GM21825 (cell line): Measurements from ENCODE around the gene CCDC51.
"Not testable (repeated sequence)": the region's sequence is repeated elsewhere in the genome, so short reads cannot be mapped to it uniquely, and the experiment has no call there.

Experiments
- ATAC-seq: cut with Tn5 transposase; IDR thresholded peaks from one replicate; pipeline ENCODE4 v1.9.1; 2021; ENCODE audit warnings: mild to moderate bottlenecking, moderate library complexity; ENCODE audit not compliant: unreplicated experiment

CCDC51 gene, protein sequence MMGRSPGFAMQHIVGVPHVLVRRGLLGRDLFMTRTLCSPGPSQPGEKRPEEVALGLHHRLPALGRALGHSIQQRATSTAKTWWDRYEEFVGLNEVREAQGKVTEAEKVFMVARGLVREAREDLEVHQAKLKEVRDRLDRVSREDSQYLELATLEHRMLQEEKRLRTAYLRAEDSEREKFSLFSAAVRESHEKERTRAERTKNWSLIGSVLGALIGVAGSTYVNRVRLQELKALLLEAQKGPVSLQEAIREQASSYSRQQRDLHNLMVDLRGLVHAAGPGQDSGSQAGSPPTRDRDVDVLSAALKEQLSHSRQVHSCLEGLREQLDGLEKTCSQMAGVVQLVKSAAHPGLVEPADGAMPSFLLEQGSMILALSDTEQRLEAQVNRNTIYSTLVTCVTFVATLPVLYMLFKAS

DNA sequence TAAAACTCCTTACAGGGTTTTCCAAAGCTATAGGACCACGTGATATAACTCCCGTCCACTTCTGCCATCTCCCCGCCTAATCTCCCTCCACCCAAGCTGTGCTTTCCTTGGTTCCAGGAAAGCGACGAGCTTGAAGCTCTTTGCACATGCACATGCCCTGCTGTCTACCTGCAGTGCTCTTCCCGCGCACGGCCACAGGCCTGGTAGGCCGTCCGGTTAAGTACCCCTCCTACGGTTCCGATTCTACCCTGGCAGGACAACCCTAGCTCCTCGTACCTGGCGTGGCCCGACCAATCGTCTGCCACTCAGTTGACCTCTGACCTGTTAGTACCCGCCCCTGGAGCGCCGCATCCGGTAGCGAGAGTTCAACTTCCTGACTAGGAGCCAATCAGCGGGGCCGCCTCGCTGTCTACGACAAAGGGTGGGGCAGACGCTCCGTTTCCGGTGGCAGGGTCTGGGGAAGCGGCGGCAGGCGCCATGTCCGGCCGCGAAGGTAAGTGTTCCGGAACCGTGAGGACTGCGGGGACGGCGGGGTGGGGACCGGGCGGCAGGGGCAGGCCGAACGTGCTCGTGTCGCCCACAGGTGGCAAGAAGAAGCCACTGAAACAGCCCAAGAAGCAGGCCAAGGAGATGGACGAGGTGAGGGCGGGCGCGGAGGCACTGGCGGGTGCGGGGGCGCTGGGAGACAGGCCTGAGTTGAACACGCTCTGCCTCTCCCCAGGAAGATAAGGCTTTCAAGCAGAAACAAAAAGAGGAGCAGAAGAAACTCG is at the start of gene CCDC51, which contains the start of gene TMA7:
CCDC51 (minus strand) TSS at position 300 of the 770 bp plus-strand sequence. CDS start 4,991 bp downstream, outside the sequence.
TMA7 (plus strand) TSS at position 438 of the 770 bp plus-strand sequence; CDS start at position 478, 40 bp downstream.
- ATAC-seq, result peak; percentile 95

DNA sequence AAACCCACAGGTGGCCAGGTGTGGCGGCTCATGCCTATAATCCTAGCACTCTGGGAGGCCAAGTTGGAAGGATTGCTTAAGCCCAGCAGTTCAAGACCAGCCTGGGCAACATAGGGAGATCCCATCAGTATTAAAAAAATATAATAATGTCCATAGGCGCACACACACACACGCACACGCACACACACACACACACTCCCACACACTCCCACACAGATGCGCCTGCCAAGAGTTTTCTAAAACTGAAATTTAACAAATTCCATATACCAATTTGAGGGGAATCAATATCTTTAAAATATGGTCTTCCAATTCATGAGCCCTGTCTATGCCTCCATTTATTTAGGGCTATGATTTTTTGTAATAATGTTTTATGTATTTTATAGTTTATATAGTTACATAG is 47.0 kb upstream of the CCDC51 start:
- ATAC-seq, result no peak

DNA sequence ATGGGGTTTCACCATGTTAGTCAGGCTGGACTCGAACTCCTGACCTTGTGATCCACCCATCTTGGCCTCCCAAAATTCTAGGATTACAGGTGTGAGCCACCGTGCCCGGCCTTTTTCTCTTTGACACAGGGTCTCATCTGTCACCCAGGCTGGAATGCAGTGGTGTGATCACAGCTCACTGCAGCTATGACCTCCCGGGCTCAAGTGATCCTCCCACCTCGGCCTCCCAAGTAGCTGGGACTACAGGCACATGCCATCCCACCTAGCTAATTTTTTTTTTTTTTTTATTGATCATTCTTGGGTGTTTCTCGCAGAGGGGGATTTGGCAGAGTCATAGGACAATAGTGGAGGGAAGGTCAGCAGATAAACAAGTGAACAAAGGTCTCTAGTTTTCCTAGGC is 42.9 kb upstream of the CCDC51 start:
- ATAC-seq, result not testable (repeated sequence)

DNA sequence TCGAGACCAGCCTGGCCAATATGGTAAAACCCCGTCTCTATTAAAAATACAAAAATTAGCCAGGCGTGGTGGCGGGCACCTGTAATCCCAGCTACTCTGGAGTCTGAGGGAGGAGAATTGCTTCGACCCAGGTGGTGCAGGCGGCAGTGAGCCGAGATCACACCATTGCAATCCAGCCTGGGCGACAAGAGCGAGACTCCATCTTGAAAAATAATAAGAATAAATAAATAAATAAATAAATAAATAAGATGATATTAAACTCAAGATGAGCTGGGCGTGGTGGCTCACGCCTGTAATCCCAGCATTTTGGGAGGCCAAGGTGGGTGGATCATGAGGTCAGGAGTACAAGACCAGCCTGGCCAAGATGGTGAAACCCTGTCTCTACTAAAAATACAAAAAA is 41.0 kb upstream of the CCDC51 start:
- not testable (repeated sequence) for ATAC-seq

DNA sequence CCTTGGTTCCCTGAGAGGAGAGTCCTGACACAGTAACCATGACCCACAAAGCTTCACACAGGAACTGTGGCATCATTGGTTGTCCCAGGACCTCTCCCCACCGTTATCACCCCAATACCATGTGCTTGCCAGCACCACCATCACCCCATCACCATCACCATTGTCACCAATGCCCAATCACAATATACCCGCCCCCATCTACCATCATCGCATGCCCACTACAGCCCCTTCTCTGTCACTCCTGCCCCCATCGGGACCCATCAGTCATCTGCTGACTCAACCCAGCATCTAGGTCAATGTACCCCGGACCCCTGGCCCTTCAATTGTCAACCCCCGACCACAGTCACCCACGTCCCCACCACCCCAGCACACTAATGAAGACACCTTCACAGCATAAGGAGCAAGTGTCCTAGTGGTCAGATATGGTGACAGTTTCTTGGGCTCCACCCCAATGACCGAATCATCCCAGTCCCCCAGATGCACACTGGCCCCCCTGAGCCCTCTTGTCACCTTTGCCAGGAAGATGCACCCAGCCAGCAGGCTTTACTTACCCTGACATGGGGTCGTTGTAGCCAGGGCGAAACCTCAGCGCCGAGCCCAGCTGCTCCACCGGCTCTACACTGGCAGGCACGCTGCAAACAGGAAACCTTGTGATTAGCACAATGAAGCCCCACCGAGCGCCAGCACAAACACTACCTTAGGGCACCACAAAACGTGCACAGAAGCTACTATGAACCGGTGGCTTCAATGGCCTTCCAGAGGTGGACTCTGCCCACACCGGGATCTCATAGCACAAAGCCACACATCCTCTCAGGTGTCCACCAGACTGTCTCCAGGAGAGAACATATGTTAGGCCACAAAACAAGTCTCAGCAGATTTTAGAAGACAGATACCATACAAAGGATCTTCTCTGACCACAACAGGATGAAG is 39.0 kb upstream of the CCDC51 start:
- no peak for ATAC-seq

DNA sequence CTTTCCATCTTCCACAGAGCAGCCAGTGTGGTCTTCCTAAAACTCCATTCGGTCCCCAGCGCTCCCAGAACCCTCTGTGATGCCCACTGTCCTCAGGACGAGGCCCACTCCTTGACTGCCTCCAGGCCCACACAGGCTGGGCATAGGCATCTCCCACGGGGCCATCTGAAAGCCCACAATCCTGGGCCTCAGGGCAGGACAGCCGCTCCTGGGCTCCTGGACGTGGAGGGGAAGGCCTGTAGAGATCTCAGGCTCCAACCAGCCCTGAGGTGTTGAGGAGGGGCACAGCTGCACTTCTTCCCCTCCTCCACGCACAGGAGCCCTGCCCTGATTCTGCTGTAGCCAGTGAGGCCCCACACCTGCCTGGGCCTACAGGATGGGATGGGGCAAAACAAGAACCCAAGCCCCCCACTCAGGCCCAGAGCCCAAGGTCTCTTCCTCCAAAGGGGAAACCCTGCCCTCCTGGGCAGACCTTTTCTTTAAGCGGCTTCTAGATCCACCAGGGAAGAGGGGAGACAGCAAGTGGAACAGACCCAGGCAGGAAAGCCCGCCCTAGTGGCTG is 38.1 kb upstream of the CCDC51 start:
- ATAC-seq, result no peak

DNA sequence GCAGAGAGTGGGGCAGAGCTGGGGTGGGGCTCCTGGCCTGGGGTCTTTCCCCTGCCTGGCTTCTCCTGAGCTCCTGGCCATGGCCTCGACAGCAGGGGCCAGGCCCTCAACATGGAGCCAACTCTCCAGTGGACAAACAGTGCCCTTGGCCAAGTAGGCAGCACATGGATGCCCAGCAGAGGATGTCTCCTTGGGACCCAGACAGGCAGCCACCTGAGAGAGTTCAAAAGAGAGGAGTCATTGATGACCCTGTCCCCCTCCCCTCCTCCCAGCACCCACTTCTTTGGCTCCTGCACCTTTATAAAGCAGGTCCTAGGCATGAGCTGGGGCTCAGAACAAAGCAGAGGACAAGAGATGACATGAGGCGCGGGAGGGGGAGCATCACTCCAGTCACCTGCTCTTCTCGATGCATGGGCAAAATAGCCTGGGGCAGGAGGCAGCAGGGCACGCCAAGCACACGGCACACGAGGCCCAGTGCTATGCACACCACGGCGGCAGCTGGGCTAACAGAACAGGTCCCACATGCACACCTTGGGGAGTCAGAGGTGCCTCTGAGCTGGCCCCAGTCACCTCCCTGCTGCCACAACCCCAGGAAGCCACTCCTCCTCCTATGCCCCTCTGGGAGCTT is 36.6 kb upstream of the CCDC51 start:
- no peak for ATAC-seq

DNA sequence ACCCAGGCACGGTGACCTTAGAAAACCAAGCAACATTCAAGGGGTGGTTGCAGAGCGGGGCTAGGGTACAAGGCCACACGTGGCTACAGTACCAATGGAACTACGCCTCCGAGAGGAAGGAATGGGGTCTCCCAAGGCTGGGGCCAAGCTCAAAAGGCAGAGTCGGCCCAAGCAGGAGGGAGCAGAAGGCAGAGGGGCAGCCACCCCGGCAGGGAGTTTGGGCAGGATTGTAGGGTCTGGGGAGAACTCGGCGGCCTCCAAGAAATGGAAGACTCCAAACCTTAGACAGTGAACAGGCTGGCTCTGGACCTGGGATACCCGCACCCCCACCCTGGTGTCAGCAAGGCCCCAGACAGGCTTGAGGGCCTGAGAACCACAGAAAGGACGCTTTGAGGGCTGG is 35.3 kb upstream of the CCDC51 start:
- ATAC-seq, result no peak

DNA sequence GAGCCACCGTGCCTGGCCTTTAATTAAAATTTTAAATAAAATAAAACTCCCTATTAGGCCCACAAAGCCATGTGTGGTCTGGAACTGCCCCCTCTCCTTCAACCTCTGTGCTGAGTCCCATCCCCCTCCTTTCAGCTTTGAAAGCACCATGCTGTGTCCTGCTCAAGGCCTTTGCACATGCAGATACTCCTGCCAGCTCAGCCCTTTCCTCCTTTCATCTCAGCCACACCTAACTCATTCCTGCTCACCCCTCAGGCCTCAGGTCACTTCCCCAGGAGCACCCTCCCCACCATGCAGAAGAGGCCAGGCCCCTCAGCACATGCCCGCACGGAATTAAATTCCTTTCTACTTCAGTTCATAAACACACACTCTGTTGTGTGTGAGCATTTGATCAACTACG is 34.7 kb upstream of the CCDC51 start:
- ATAC-seq, result no peak

DNA sequence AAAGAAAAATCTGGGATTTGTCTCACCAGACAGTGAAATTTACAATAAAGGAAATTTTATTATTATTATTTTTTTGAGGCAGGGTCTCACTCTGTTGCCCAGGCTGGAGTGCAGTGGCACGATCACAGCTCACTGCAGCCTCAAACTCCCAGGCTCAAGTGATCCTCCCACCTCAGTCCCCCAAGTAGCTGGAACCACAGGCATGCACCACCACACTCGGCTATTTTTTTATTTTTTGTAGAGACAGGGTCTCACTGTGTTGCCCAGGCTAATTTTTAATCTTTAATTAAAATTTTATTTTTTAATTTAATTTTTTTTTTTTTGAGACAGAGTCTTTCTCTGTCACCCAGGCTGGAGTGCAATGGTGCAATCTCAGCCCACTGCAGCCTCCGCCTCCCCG is 34.1 kb upstream of the CCDC51 start:
- not testable (repeated sequence) for ATAC-seq

DNA sequence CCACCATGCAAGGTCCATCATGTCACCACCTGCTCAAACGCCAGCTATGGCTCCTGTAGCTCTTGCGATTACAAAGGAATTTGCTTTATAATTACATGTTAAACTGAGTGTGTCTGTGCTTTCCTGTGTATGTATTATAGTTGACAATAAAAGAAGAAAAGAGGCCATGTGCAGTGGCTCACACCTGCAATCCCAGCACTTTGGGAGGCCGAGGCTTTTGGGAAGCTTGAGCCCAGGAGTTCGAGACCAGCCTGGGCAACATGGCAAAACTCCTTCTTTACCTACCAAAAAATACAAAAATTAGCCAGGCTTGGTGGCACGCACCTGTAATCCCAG is 33.7 kb upstream of the CCDC51 start:
- ATAC-seq, result no peak

DNA sequence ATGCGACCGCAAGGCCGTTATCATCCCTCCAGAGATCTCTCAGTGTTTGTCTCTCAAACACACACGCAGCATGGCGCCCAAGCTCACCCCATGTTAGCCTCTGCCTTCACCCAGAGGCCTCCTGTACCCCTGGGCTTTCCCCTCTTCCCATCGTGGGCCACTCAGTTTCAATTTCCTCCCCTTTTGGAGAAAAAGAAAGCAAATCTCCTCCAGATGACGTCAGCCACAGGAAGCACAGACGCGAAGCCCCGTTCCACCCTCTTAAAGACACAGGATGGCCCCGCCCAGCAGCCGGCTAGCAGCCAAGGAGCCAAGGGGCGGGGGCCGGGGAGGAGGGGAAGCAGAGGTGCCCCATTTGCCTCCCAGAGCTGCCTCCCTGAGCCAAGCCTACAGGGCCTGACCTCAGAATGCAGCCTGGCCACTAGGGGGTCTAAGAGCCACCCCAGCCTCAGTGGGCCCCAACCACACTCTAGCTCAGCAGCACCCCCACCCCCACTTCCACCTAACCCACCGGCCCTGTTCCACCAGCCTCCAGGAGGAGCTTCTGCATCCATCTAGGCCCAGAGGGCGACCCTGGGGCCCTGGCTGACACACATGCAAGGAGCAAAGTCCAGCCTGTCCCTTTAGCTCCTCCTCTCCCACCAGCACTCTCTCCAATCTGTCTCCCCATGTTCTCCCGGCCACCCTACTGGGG is 33.2 kb upstream of the CCDC51 start:
- ATAC-seq, result peak; percentile 77

DNA sequence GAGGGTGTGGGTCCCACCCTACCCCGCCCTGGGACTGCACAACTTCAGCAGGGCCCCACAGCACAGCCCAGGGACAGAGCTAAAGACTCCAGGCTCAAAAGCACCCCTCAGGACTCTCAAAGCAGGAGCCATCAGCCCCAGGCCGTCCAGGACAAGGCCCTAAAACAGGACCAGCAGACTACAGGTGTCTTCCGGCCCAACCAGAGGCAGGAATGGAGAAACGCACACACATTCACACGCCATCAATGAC is 32.7 kb upstream of the CCDC51 start:
- ATAC-seq, result peak; percentile 3

DNA sequence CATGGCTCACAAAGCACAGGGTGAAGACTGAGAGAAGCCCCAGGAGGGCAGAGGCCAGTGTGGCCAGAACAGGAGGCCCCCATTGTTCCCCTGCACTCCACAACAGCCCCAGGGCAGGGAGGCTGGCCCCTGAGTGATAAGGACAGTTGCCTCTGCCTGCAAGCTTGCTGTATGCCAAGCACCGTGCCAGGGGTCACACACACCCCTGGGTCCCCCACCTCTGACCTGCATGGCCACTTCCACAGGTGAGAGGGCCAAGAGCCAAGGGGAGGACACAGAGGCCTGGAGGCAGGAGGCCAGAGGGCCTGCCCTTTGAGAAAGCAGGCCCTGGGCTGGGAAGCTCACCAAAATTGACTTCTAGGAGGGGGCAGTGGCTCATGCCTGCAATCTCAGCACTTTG is 30.4 kb upstream of the CCDC51 start:
- no peak for ATAC-seq

DNA sequence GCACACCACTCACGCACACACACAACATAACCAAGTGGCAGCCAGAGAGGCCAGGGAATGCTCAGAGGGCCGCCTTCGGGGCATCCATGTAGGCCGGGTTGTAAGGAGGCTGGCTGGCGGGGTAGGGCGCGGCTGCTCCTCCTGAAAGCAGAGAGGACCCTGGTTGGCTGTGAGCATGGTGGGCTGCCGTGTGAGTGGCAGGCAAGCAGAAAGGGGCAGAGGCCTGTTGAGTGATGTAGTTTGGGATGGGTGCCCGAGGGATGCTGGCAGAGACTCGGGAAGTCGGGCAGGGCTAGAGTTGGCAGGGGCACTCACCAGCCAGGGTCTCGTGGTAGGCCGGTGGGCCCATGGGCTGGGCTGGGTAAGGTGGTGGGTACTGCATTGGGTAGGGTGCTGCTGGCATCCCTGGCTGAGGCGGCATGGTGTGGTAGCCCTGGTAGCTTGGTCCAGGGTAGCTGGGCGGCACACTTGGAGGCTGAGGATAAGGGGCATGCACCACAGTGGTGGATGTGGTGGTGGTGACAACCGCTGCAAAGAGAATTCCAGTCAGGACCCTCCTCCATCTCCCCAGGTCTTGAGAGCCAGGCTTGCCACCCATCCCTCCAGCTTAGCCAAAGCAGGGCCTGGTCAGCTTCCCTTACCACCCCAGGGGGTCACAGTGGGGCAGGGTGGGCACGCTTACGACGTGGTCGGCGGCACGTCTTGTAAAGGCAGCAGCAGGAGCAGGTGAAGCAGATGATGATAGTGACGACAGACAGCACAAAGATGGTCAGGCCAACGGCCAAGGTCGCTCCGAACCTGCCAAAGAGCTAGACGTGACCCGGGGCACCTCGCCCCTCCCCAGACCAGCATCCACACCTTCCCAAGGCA is 29.4 kb upstream of the CCDC51 start:
- no peak for ATAC-seq

DNA sequence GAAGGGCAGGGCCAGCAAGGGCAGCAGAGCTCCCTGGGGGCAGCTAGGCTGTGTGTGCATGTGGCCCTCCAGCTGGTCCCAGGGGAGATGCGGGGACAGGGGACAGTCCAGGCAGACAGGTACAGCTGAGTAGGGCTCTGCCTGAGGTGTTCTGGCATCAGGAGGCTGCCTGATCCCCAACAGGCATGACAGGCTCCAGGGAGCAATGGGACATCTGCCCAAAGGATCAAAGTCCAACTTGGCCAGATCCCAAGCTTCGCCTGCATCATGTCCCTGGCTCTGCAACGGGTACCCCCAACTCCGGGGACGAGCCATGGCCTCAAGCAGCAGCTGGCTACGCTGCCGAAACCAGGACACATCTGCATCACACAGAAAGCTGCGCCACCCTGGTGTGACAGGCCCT is 28.4 kb upstream of the CCDC51 start:
- no peak for ATAC-seq

DNA sequence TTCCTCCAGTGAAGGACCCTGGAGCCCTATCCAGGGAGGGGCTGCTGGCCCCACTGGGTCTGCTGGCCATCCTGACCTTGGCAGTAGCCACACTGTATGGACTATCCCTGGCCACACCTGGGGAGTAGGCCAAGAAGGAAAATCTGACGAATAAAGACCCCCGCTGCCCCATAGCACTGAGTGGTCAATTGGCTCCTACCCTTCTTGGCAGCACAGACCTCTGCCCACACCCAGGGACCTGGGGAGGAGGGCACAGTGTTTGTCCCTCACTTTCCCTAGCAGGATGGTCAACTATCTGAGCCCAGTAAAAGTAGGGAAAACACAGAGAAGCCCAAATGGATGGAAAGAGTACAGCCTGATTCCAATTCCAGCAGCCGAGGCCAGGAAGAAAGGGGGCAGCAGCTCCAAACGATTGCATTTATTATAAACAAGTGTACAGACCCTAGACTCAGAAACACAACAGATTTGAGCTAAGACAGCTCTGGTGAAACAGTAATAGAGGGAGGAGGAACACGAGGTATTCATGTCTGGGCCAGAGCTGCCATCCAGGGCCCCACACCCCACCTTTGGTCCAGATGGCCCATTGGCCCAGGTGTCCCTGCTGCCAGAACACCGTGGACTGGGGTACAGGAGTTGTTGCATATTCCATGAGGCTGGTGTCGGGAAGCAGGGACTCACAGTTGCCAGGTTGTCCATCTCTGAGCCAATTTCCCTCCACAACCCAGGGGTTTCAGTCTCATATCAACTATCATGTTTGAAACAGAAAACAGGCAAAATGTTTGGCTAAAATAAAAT is 27.8 kb upstream of the CCDC51 start:
- no peak for ATAC-seq

DNA sequence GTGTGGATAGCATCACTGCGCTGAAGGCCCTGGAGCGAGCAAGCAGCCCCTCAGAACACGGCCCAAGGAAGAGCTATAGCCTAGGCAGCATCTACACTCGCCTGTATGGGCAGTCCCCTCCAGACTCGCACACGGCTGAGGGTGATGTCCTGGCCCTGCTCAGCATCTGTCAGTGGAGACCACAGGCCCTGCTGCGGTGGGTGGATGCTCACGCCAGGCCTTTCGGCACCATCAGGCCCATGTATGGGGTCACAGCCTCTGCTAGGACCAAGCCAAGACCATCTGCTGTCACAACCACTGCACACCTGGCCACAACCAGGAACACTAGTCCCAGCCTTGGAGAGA is 27.2 kb upstream of the CCDC51 start:
- ATAC-seq, result no peak
